Trophoblast cell (in vitro differentiated cells and primary cell): ENCODE data around the gene EPHB2.

Experiments
- DNase-seq, 2 donors: peaks; one replicate each; pipeline ENCODE4 v3.0.0-alpha.2; 2016
- H2AFZ ChIP-seq: 2 replicates; pipeline ENCODE4 v1.6.1; 2013; ENCODE audit warnings: low read length, moderate library complexity, mild to moderate bottlenecking; ENCODE audit not compliant: insufficient read depth, poor library complexity
- H2AK5ac ChIP-seq: 2 replicates; pipeline ENCODE4 v1.6.1; 2013; ENCODE audit warnings: mild to moderate bottlenecking, low read length
- H2BK120ac ChIP-seq: 2 replicates; pipeline ENCODE4 v1.6.1; 2013; ENCODE audit warnings: low read length, mild to moderate bottlenecking, moderate library complexity; ENCODE audit not compliant: insufficient read depth, poor library complexity
- H2BK12ac ChIP-seq: 2 replicates; pipeline ENCODE4 v1.6.1; 2013; ENCODE audit warnings: mild to moderate bottlenecking, low read length, moderate library complexity
- H2BK5ac ChIP-seq: 2 replicates; pipeline ENCODE4 v1.6.1; 2013; ENCODE audit warnings: low read length, low read depth, moderate library complexity, mild to moderate bottlenecking; ENCODE audit not compliant: poor library complexity
- H3K14ac ChIP-seq: 2 replicates; pipeline ENCODE4 v1.6.1; 2013; ENCODE audit warnings: mild to moderate bottlenecking, low read length
- H3K18ac ChIP-seq: 2 replicates; pipeline ENCODE4 v1.6.1; 2013; ENCODE audit warnings: mild to moderate bottlenecking, low read length
- H3K23ac ChIP-seq: 2 replicates; pipeline ENCODE4 v1.6.1; 2013; ENCODE audit warnings: low read length
- H3K27ac ChIP-seq: 2 replicates; pipeline ENCODE4 v1.5.1; 2013; ENCODE audit warnings: low read depth, mild to moderate bottlenecking, inconsistent platforms, low read length, moderate library complexity
- H3K27me3 ChIP-seq: 2 replicates; pipeline ENCODE4 v1.6.1; 2013; ENCODE audit warnings: inconsistent platforms, mild to moderate bottlenecking, low read length, moderate library complexity; ENCODE audit not compliant: insufficient read depth
- H3K36me3 ChIP-seq, 2 experiments: 1 replicate in 1 of 2; 2 replicates in 1 of 2; pipeline ENCODE4 v1.6.1; 2013; ENCODE audit warnings: low read length in 2 of 2, mild to moderate bottlenecking in 2 of 2, moderate library complexity in 1 of 2; ENCODE audit not compliant: insufficient read depth in 2 of 2, control insufficient read depth in 1 of 2
- H3K4ac ChIP-seq: 2 replicates; pipeline ENCODE4 v1.6.1; 2013; ENCODE audit warnings: low read depth, mild to moderate bottlenecking, low read length, moderate library complexity
- H3K4me1 ChIP-seq, 2 experiments: 1 replicate in 1 of 2; 2 replicates in 1 of 2; pipeline ENCODE4 v1.6.1; 2013; ENCODE audit warnings: low read length in 2 of 2, mild to moderate bottlenecking in 2 of 2, moderate library complexity in 1 of 2; ENCODE audit not compliant: insufficient read depth in 2 of 2, control insufficient read depth in 1 of 2
- H3K4me2 ChIP-seq: 2 replicates; pipeline ENCODE4 v1.6.1; 2013; ENCODE audit warnings: inconsistent platforms, mild to moderate bottlenecking, low read length, moderate library complexity
- H3K4me3 ChIP-seq: 2 replicates; pipeline ENCODE4 v1.5.1; 2013; ENCODE audit warnings: mild to moderate bottlenecking, low read depth, low read length, inconsistent platforms
- H3K79me1 ChIP-seq: one replicate; pipeline ENCODE4 v1.6.1; 2013; ENCODE audit warnings: low read length
- H3K79me2 ChIP-seq: 2 replicates; pipeline ENCODE4 v1.6.1; 2013; ENCODE audit warnings: low read length, mild to moderate bottlenecking; ENCODE audit not compliant: control insufficient read depth, insufficient read depth, poor library complexity
- H3K9ac ChIP-seq: 2 replicates; pipeline ENCODE4 v1.6.1; 2013; ENCODE audit warnings: mild to moderate bottlenecking, low read length
- H3K9me3 ChIP-seq: 2 replicates; pipeline ENCODE4 v1.6.1; 2013; ENCODE audit warnings: low read depth, mild to moderate bottlenecking, control low read depth, inconsistent platforms, low read length; ENCODE audit not compliant: insufficient read depth
- H4K12ac ChIP-seq: 2 replicates; pipeline ENCODE4 v1.6.1; 2013; ENCODE audit warnings: low read depth, mild to moderate bottlenecking, low read length, moderate library complexity
- H4K8ac ChIP-seq: 2 replicates; pipeline ENCODE4 v1.6.1; 2013; ENCODE audit warnings: low read depth, mild to moderate bottlenecking, low read length, moderate library complexity
- H4K91ac ChIP-seq: one replicate; pipeline ENCODE4 v1.6.1; 2013; ENCODE audit warnings: low read depth, mild to moderate bottlenecking, low read length, moderate library complexity
- WGBS: extraction: QIAGEN DNeasy Blood & Tissue Kit; methylation state at CpG from one replicate; pipeline ENCODE4 v1.1.7; 2013; ENCODE audit warnings: missing lambda C conversion rate; ENCODE audit not compliant: insufficient read length, insufficient coverage; ENCODE audit errors: extremely low coverage; 5-methylcytosine and 5-hydroxymethylcytosine counted together

EPHB2 gene

GRCh38 chr1:22697980-22698379, 12.7 kb upstream of the EPHB2 start:
- Histone ChIP-seq H4K91ac (no peak overlapping the region), H3K27me3 (no peaks in the 10 kb centered on the region), H3K4me3 (no peak overlapping the region), H3K27ac (no peak overlapping the region), H3K14ac (no peak overlapping the region), H3K9me3 (no peaks in the 10 kb centered on the region), H2AK5ac (no peak overlapping the region), H3K18ac (no peak overlapping the region), H3K23ac (no peak overlapping the region), H2AFZ (no peak overlapping the region), H3K36me3 (no peaks in the 10 kb centered on the region), H2BK5ac (no peak overlapping the region), H3K9ac (no peak overlapping the region), H4K12ac (peak overlapping the region; percentile 36), H2BK120ac (no peak overlapping the region), H2BK12ac (no peak overlapping the region), H4K8ac (no peak overlapping the region), H3K4ac (no peak overlapping the region), H3K4me2 (no peak overlapping the region), H3K79me2 (no peaks in the 10 kb centered on the region), H3K4me1 (no peaks in the 10 kb centered on the region), H3K79me1 (no peaks in the 10 kb centered on the region)
- no CpG with 5 or more reads among the region's 5 CpGs for WGBS
- no peak for DNase-seq

- H2BK12ac ChIP-seq = no peak overlapping the region
Observed at GRCh38 chr1:22699681-22700520, 10.7 kb upstream of the EPHB2 start.

GRCh38 chr1:22702296-22703085, 8.1 kb upstream of the EPHB2 start:
- Histone ChIP-seq H2AK5ac (no peak overlapping the region), H3K4me2 (no peak overlapping the region), H3K4me1 (no peaks in the 10 kb centered on the region), H3K36me3 (no peaks in the 10 kb centered on the region), H3K79me1 (no peaks in the 10 kb centered on the region), H3K18ac (no peak overlapping the region), H2BK120ac (no peak overlapping the region), H3K23ac (no peak overlapping the region), H4K91ac (no peak overlapping the region), H2BK5ac (no peak overlapping the region), H4K8ac (no peak overlapping the region), H3K4me3 (no peak overlapping the region), H3K27me3 (no peaks in the 10 kb centered on the region), H3K14ac (no peak overlapping the region), H2AFZ (no peak overlapping the region), H3K9ac (no peak overlapping the region), H2BK12ac (no peak overlapping the region), H4K12ac (no peak overlapping the region), H3K79me2 (no peaks in the 10 kb centered on the region), H3K9me3 (no peaks in the 10 kb centered on the region), H3K4ac (no peak overlapping the region), H3K27ac (no peak overlapping the region)
- DNase-seq = no peak
- WGBS = no CpG with 5 or more reads among the region's 12 CpGs

More at GRCh38 chr1:22699681-22700520, 10.7 kb upstream of the EPHB2 start:
- H4K12ac ChIP-seq = no peak overlapping the region
- H3K27ac ChIP-seq = no peak overlapping the region
- H3K9ac ChIP-seq = no peak overlapping the region
- DNase-seq = no peak
- H3K9me3 ChIP-seq = no peaks in the 10 kb centered on the region
- H3K36me3 ChIP-seq = no peaks in the 10 kb centered on the region
- H2BK120ac ChIP-seq = no peak overlapping the region
- H3K23ac ChIP-seq = no peak overlapping the region
- H3K4me2 ChIP-seq = no peak overlapping the region
- no CpG with 5 or more reads among the region's 14 CpGs for WGBS
- no peak overlapping the region for H4K8ac ChIP-seq
- H3K79me1 ChIP-seq = no peaks in the 10 kb centered on the region
- no peak overlapping the region for H3K4ac ChIP-seq
- no peaks in the 10 kb centered on the region for H3K27me3 ChIP-seq
- H3K79me2 ChIP-seq = no peaks in the 10 kb centered on the region
- no peaks in the 10 kb centered on the region for H3K4me1 ChIP-seq
- no peak overlapping the region for H4K91ac ChIP-seq
- H3K18ac ChIP-seq = no peak overlapping the region
- no peak overlapping the region for H2BK5ac ChIP-seq
- H3K14ac ChIP-seq = no peak overlapping the region
- no peak overlapping the region for H3K4me3 ChIP-seq
- no peak overlapping the region for H2AK5ac ChIP-seq
- no peak overlapping the region for H2AFZ ChIP-seq

GRCh38 chr1:22704440-22705067, 6.1 kb upstream of the EPHB2 start:
- H3K4me1 ChIP-seq = no peaks in the 10 kb centered on the region
- no peak overlapping the region for H4K8ac ChIP-seq
- H3K18ac ChIP-seq = no peak overlapping the region
- no peak overlapping the region for H2BK5ac ChIP-seq
- no peak overlapping the region for H4K91ac ChIP-seq
- H4K12ac ChIP-seq = no peak overlapping the region
- no peaks in the 10 kb centered on the region for H3K79me2 ChIP-seq
- H3K9me3 ChIP-seq = no peaks in the 10 kb centered on the region
- peak; percentile 83 to 94 for DNase-seq
- WGBS = no CpG with 5 or more reads among the region's 2 CpGs
- H3K4ac ChIP-seq = no peak overlapping the region
- no peak overlapping the region for H3K27ac ChIP-seq
- H3K4me2 ChIP-seq = no peak overlapping the region
- H3K9ac ChIP-seq = no peak overlapping the region
- H3K36me3 ChIP-seq = no peaks in the 10 kb centered on the region
- no peak overlapping the region for H2AK5ac ChIP-seq
- no peaks in the 10 kb centered on the region for H3K79me1 ChIP-seq
- H3K23ac ChIP-seq = no peak overlapping the region
- H2BK12ac ChIP-seq = no peak overlapping the region
- no peak overlapping the region for H2AFZ ChIP-seq
- H3K4me3 ChIP-seq = no peak overlapping the region
- H2BK120ac ChIP-seq = no peak overlapping the region
- no peak overlapping the region for H3K14ac ChIP-seq
- H3K27me3 ChIP-seq = no peaks in the 10 kb centered on the region
